Breast epithelium (tissue), 3 donors: ENCODE results near the gene PLXND1.

Source experiments
- POLR2A ChIP-seq: fragments of 450-650 bp; IDR thresholded peaks from one replicate; pipeline ENCODE4 v1.6.1; 2016; ENCODE audit warnings: antibody characterized with exemption, mild to moderate bottlenecking, moderate library complexity
- TF ChIP-seq, protein P1 (sequence below), 3 donors: fragments of 450-650 bp; IDR thresholded peaks; one replicate each; pipeline ENCODE4 v1.5.1; 2016 to 2017; ENCODE audit warnings: antibody characterized with exemption in 3 of 3, mild to moderate bottlenecking in 3 of 3, moderate library complexity in 3 of 3

GRCh38 chr3:129614927-129615363 lies 8.5 kb upstream of the PLXND1 start:
- TF ChIP-seq, protein P1, sequence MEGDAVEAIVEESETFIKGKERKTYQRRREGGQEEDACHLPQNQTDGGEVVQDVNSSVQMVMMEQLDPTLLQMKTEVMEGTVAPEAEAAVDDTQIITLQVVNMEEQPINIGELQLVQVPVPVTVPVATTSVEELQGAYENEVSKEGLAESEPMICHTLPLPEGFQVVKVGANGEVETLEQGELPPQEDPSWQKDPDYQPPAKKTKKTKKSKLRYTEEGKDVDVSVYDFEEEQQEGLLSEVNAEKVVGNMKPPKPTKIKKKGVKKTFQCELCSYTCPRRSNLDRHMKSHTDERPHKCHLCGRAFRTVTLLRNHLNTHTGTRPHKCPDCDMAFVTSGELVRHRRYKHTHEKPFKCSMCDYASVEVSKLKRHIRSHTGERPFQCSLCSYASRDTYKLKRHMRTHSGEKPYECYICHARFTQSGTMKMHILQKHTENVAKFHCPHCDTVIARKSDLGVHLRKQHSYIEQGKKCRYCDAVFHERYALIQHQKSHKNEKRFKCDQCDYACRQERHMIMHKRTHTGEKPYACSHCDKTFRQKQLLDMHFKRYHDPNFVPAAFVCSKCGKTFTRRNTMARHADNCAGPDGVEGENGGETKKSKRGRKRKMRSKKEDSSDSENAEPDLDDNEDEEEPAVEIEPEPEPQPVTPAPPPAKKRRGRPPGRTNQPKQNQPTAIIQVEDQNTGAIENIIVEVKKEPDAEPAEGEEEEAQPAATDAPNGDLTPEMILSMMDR (IDR thresholded peaks at IDR 0.05), result no peak
- peak; percentile 7 for TF ChIP-seq POLR2A
